Activated CD4-positive, CD25-positive, alpha-beta regulatory T cell treated with anti-CD3 and anti-CD28 coated beads, Interleukin-2, amount 50 U/mL, for 72 hours (primary cell): ENCODE data around the gene AKT3.
"Not testable (repeated sequence)": the region's sequence is repeated elsewhere in the genome, so short reads cannot be mapped to it uniquely, and the experiment has no call there.

Experiments used
- DNase-seq: peaks from one replicate; pipeline ENCODE4 v3.0.0; 2021

AKT3 gene

GRCh38 chr1:243837907-243838535, 12.0 kb downstream of the AKT3 start:
- DNase-seq: no peak

- DNase-seq: no peak
Observed at GRCh38 chr1:243834130-243834529, 15.9 kb downstream of the AKT3 start.

GRCh38 chr1:243831463-243831862, 18.6 kb downstream of the AKT3 start:
- no peak for DNase-seq

DNA sequence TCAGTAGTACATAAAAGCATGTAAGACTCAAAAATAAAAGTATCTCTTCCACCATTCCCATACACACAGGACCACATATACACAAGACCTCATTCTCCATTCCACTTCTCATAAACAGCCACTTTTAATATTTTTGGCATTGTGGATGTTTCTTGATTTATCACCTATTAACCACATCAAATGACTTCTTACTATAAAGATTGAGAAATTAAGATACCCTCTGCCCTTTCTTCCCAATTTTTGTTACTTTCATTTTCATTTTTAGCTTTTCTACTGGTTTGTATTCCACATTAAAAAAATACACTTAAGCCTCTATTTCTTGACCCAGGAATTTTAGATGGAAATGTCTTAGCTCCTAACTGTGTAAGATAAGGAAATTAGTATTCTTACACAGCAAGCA, 22.8 kb downstream of the AKT3 start:
- DNase-seq: no peak

DNA sequence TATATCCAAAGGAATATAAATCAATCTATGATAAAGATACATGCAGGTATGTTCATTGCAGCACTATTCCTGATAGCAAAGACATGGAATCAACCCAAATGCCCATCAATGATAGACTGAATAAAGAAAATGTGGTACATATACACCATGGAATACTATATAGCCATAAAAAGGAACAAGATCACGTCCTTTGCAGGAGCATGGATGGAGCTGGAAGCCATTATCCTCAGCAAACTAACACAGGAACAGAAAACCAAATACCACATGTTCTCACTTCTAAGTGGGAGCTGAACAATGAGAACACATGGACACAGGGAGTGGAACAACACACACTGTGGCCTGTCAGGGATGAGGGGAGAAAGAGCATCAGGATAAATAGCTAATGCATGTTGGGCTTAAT, 25.1 kb downstream of the AKT3 start:
- DNase-seq: not testable (repeated sequence)

- no peak for DNase-seq
Observed at GRCh38 chr1:243821177-243821680, 28.8 kb downstream of the AKT3 start.

DNA sequence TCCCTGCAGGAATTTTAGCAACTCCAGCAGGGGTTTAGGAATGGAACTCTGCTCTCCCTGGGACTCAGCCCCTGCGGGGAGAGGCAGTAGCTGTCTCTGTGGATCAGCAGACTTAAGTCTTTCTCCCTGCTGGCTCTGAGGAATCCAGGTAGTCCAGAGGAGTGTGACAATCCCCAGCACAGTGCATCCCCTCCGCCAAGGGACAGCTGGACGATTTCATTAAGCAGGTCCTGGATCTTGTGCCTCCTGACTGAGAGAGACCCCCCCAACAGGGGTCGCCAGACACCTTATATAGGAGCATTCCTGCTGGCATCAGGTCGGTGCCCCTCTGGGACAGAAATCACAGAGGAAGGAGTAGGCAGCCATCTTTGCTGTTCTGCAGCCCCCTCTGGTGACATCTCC, 30.6 kb downstream of the AKT3 start:
- no peak for DNase-seq

- DNase-seq: no peak
Observed at GRCh38 chr1:243818978-243819377, 31.1 kb downstream of the AKT3 start.

DNA sequence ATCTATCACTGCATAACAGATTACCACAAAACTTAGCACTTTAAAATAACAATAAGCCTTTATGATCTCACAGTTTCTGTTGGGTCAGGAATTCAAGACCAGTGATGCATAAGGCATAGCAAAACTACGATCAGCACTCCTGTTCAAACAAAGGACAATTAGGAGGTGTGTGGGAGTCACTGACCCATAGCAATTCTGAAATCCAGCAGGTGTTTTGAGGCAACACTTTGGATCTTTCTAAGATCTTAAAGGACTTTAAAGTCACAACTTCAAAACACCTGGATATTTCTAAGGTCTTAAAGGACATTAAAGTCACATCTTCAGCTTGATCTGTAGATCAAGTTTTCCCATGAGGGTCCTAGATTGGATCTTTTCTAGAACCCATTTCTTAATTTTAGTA, 35.3 kb downstream of the AKT3 start:
- DNase-seq: no peak

DNA sequence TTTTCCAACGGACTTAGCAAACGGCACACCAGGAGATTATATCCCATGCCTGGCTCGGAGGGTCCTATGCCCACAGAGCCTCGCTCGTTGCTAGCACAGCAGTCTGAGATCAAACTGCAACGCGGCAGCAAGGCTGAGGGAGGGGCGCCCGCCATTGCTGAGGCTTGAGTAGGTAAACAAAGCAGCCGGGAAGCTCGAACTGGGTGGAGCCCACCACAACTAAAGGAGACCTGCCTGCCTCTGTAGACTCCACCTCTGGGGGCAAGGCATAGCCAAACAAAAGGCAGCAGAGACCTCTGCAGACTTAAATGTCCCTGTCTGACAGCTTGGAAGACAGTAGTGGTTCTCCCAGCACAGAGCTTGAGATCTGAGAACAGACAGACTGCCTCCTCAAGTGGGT, 42.7 kb downstream of the AKT3 start:
- not testable (repeated sequence) for DNase-seq

DNA sequence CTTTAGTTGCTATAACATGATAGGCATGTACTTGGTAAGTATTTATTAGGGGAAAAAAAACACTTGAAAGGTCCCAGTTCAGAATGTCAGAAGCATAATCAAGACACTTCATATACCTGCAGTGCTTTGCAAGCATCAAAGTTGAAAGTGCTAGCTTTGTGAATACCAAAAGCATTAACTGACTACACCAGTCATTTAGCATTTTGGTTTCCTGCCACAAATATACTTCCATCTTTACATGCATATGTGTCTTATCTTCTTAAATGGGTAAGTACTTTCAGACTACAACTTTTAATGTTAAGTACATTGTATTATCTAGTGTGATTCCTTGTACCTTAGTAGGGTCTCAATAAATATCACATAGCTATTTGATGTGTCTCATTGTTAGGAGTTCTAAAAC, 43.7 kb downstream of the AKT3 start:
- DNase-seq: no peak

DNA sequence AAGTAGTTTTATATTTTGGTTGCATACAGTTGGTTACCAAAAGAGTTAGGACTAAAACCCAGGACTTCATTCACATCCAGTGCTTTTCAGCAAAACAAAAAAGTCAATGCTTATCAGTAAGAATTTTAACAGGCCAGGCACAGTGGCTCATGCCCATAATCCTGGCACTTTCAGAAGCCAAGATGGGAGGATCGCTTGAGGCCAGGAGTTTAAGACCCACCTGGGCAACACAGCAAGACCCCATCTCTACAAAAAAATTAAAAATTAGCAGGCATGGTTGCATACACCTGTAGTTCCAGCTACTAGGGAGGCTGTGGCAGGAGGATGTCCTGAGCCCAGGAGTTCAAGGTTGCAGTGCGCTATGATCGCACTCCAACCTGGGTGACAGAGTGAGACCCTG, 47.3 kb downstream of the AKT3 start:
- no peak for DNase-seq

DNA sequence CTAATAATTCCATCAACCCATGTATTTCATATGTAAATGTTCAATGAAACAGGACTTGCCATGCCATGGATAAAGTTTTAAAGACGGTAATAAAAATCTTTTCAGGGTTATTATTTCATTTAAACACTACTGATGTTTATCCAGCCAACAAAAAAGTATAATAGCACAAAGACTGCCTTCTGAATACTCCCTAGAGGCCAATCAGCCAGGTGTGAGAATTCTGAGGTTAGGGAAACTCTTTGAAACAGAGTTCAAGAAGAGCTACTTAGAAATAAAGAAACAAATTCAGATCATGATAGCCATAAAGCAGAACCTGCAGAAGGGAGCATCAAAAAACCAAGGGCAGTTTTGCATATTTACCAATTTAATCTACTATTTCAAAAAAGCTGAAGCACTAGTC, 48.7 kb downstream of the AKT3 start:
- no peak for DNase-seq

- no peak for DNase-seq
Observed at GRCh38 chr1:243799908-243800307, 50.1 kb downstream of the AKT3 start.

GRCh38 chr1:243798726-243799125, 51.3 kb downstream of the AKT3 start:
- DNase-seq: no peak

DNA sequence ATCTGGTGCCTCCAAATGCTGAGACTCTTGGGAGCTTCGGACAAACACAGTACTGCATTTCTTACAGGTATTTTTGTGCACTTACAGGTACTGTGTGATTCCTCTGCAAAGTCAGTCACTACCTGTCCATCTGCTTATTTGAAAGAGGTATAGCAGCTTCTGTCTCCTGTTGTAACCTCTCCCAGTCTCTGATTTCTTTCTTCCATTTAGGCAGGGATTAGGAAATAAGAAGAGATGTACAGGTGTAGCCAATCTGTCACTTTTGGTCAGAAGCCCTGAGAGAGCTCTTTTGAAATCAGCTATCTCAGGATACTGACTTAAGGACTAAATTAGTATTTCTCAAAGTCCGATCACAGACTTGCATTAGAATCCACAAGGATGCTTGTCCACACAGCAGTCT, 54.0 kb downstream of the AKT3 start:
- DNase-seq: no peak

DNA sequence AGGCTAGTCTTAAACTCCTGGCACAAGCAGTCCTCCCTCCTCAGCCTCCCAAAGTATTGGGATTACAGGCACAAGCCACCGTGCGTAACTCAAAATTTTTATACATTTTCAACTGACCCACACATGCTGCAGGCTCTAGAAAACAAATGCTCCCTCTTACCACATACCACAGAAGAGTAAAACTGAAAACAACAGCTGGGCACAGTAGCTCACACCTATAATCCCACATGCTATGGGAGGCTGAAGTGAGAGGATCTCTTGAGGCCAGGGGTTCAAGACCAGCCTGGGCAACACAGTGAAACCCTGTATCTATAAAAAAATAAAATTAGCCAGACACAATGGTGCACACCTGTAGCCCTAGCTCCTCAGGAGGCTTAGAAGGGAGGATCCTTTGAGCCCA, 56.7 kb downstream of the AKT3 start:
- DNase-seq: no peak

- DNase-seq: no peak
Observed at GRCh38 chr1:243792891-243793290, 57.2 kb downstream of the AKT3 start.

DNA sequence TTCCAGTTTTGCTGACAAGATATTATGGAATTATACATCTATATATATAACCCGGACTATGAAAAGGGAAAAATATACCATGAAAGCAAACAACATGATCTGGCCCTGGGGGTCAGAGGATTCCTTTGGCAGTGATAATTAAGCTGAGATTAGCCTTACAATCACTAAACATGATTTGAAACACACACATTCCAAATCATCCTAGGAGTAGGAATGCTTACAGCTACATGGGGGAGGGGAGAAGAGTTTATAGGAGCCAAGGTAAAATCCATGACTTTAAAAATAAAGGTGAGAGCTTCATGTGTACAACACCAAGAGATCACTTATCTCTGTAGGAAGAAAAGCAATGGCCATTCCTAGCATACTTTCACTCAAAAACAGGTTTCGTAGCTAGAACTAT, 57.6 kb downstream of the AKT3 start:
- DNase-seq: no peak

DNA sequence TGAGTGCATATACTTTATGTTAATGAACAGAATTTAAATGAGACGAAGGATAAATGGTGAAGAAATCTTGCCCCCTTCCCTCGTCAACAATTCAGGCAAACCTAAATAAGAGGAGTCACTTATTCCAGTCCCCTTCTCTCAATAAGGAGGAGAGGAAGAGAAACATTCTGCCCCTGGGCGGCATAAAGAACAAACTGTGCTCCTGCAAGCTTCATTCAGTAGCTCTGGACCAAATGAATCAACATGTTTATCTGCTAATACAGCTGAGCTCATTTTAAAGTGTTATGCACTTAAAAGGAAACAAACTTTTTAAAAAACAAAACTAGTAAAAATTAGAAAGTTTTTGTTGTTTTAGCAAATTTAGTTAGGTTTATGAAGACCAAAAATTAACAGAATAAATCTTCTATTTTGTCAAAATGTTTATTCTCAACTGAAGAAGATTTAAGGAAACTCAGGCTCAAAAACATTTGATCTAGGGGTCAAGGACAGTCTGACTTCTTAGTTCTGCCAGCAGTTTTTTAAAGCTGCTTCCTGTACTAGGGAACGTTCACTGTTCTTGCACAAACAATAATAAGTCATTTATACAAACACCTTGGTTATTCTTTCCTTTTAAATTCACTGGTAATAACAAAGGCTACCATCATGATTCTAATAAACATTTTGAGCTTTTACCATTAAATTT, 58.3 kb downstream of the AKT3 start:
- no peak for DNase-seq

DNA sequence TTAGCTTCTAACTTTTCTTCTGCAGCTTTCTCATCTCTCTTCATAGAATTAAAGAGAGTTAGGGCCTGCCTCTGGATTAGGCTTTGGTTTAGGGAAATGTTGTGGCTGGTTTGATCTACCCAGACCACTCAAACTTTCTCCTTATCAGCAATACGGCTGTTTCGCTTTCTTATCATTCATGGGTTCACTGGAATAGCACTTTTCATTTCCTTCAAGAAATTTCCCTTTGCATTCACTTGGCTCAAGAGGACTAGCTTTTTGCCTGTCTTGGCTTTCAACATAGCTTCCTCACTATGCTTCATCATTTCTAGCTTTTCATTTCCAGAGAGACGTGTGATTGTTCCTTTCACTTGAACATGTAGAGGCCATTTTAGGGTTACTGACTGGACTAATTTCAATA, 59.6 kb downstream of the AKT3 start:
- no peak for DNase-seq

- no peak for DNase-seq
Observed at GRCh38 chr1:243786531-243786930, 63.5 kb downstream of the AKT3 start.

GRCh38 chr1:243784506-243784905, 65.5 kb downstream of the AKT3 start:
- no peak for DNase-seq

DNA sequence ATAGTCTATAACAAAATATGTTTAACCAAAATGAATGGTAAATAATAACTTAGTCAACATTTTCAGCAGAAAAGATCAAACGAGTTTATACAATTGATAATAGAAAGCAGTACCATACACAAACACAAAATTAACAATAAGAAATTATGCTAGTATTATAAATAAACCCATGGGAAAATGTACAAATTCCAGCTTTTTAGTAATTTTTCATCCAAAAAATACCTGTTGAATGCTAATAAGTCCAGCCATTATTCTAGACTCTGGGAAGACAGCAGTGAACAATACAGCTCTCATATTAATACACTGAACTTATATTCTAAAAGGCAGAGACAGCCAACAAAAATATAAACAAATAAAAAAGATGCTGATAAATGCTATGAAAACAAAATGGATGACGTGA, 66.3 kb downstream of the AKT3 start:
- DNase-seq: no peak
